Gastroesophageal sphincter (tissue), 4 donors: Measurements from ENCODE around the gene PLXDC2. TPM values are rescaled to one million over a fixed set of nuclear protein-coding genes. Genes with fewer than 3 reads are reported as not detected.
A peak's percentile ranks its signal among the peaks of the same experiment; 100 is the strongest.

Experiments
- ATAC-seq: fragments of 150-250 bp; one replicate; pipeline ENCODE4 v1.9.1; 2016; ENCODE audit warnings: mild to moderate bottlenecking, moderate library complexity
- H3K27ac ChIP-seq, 4 donors: fragments of 200-600 bp; sonication (generic) in 3 of 4; 1 replicate in 3 of 4; 2 replicates in 1 of 4; pipeline ENCODE4 v1.5.1; 2016 to 2019
- H3K27me3 ChIP-seq: fragments of 200-600 bp; sonication (generic); one replicate; pipeline ENCODE4 v1.5.1; 2019
- H3K36me3 ChIP-seq, 2 donors: fragments of 200-600 bp; sonication (generic); one replicate each; pipeline ENCODE4 v1.5.1; 2019; ENCODE audit warnings: control low read depth in 1 of 2
- H3K4me1 ChIP-seq, 3 donors: fragments of 200-600 bp; sonication (generic); 1 replicate in 2 of 3; 2 replicates in 1 of 3; pipeline ENCODE4 v1.5.1; 2016 to 2019; ENCODE audit warnings: control low read depth in 2 of 3
- H3K4me3 ChIP-seq, 2 donors: fragments of 200-600 bp; sonication (generic); one replicate each; pipeline ENCODE4 v1.5.1; 2019; ENCODE audit warnings: mild to moderate bottlenecking in 1 of 2, moderate library complexity in 1 of 2
- H3K9me3 ChIP-seq, 3 donors: fragments of 200-600 bp; sonication (generic); one replicate each; pipeline ENCODE4 v1.5.1; 2017 to 2019; ENCODE audit warnings: control low read depth in 2 of 3
- EP300 ChIP-seq: sonication (generic); formaldehyde crosslinking; IDR thresholded peaks from one replicate; pipeline ENCODE4 v1.6.1; 2017; ENCODE audit warnings: antibody characterized with exemption, mild to moderate bottlenecking
- POLR2A ChIP-seq, 2 donors: fragments of 450-650 bp; IDR thresholded peaks; one replicate each; pipeline ENCODE4 v1.6.1; 2017; ENCODE audit warnings: antibody characterized with exemption in 2 of 2, mild to moderate bottlenecking in 2 of 2, moderate library complexity in 1 of 2
- POLR2AphosphoS5 ChIP-seq: sonication (generic); formaldehyde crosslinking; IDR thresholded peaks from one replicate; pipeline ENCODE4 v1.6.1; 2017; ENCODE audit warnings: antibody characterized with exemption
- WGBS, 2 donors: methylation state at CpG; one replicate each; pipeline ENCODE4 v1.1.5; 2018; ENCODE audit warnings: low coverage in 1 of 2; 5-methylcytosine and 5-hydroxymethylcytosine counted together
- total RNA-seq, 4 donors: library from RNA; depleted of rRNA; stranded (reverse); fragments of >200 nt; gene quantifications; one replicate each; pipeline ENCODE4 v1.1.0, GENCODE V29; 2016
- TF ChIP-seq, protein P1 (sequence below), 4 experiments: fragments of 200-600 bp in 2 of 4; fragments of 450-650 bp in 2 of 4; sonication (generic) in 1 of 4; IDR thresholded peaks; one replicate each; pipeline ENCODE4 v1.5.1; 2017 to 2019; ENCODE audit warnings: antibody characterized with exemption in 4 of 4, mild to moderate bottlenecking in 2 of 4, moderate library complexity in 2 of 4

The PLXDC2 gene
- total RNA-seq, 4 donors from 2014 or later = 32.3 to 65.5 (median 50.5) TPM

DNA sequence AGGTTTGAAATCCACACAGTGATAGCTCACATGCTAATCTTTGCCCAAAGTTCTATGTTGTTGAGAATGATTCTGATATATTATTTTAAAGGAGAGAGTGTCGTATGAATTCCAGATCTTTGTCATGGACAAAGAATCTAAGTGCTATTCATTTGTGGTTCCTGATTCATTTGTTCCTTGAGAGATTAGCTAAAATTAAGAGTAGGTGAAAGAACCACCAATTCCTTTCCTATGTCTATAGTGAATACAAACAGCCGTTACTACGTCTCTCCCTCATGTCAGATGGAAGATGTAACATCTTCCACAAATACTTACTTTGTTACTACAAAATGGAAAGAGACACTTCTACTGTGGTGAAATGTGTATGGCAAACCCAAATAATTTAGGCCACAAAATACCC is 3.3 kb upstream of the PLXDC2 start:
- Histone ChIP-seq H3K4me3 (no peak overlapping the region), H3K9me3 (no peaks in the 10 kb centered on the region), H3K36me3 (no peaks in the 10 kb centered on the region), H3K27ac (no peak overlapping the region), H3K4me1 (peaks cover 0 to 7% (median 0%) of the 10 kb centered on the region in 3 donors), H3K27me3 (peaks cover 4% of the 10 kb centered on the region)
- TF ChIP-seq, protein P1, sequence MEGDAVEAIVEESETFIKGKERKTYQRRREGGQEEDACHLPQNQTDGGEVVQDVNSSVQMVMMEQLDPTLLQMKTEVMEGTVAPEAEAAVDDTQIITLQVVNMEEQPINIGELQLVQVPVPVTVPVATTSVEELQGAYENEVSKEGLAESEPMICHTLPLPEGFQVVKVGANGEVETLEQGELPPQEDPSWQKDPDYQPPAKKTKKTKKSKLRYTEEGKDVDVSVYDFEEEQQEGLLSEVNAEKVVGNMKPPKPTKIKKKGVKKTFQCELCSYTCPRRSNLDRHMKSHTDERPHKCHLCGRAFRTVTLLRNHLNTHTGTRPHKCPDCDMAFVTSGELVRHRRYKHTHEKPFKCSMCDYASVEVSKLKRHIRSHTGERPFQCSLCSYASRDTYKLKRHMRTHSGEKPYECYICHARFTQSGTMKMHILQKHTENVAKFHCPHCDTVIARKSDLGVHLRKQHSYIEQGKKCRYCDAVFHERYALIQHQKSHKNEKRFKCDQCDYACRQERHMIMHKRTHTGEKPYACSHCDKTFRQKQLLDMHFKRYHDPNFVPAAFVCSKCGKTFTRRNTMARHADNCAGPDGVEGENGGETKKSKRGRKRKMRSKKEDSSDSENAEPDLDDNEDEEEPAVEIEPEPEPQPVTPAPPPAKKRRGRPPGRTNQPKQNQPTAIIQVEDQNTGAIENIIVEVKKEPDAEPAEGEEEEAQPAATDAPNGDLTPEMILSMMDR (IDR thresholded peaks at IDR 0.05) = no peak
- TF ChIP-seq POLR2A (IDR thresholded peaks at IDR 0.05) (no peak), POLR2AphosphoS5 (no peak)
- 67 to 92% methylated on average over 3 of the region's 3 CpGs for WGBS, 2 donors
- no peak for ATAC-seq

DNA sequence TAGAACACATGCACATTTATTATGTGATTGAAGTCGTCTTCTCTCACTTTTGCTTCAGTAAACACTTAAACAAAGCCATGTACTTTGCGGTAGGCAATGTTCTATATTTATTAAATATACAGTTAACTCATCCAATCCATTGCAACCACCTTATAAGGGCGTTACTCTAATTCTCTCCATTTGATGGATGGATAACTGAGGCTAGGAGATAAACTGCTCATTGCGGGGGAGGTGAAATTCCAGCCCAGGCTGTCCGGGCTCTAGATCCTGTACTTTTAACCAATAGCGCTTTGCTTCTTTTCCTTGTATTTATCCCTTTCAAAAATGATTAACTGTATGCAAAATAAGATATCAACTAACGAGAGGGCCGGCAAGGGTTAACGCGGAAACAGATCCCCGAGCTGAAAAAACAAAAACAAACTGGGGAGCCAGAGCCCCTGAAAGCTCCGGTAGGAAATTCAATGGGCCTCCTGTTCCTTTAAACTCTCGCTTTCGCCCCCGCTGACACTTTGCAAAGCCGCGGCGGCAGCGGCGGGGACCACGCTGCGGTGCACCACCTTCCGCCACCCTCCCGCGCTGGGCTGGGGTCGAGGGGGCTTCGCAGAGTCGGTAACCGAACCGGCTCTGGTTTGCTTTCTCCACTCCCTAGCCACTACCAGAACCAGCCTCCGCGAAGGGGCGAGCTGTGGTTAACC is 1.0 kb upstream of the PLXDC2 start:
- peaks cover 4% of the 10 kb centered on the region for H3K27me3 ChIP-seq
- H3K9me3 ChIP-seq = no peaks in the 10 kb centered on the region
- peaks cover 0 to 26% (median 0%) of the 10 kb centered on the region in 3 donors for H3K4me1 ChIP-seq
- peak overlapping the region; percentile 65 to 94 (median 94) for H3K27ac ChIP-seq
- peak; percentile 7 for ATAC-seq
- no peaks in the 10 kb centered on the region for H3K36me3 ChIP-seq
- TF ChIP-seq, protein P1 (IDR thresholded peaks at IDR 0.05) = no peak
- no peak for TF ChIP-seq POLR2A (IDR thresholded peaks at IDR 0.05)
- TF ChIP-seq POLR2AphosphoS5 = no peak
- no peak for TF ChIP-seq EP300
- peak overlapping the region; percentile 86 to 88 for H3K4me3 ChIP-seq
- 1 to 2% methylated on average over 14 to 22 of the region's 33 CpGs for WGBS, 2 donors

DNA sequence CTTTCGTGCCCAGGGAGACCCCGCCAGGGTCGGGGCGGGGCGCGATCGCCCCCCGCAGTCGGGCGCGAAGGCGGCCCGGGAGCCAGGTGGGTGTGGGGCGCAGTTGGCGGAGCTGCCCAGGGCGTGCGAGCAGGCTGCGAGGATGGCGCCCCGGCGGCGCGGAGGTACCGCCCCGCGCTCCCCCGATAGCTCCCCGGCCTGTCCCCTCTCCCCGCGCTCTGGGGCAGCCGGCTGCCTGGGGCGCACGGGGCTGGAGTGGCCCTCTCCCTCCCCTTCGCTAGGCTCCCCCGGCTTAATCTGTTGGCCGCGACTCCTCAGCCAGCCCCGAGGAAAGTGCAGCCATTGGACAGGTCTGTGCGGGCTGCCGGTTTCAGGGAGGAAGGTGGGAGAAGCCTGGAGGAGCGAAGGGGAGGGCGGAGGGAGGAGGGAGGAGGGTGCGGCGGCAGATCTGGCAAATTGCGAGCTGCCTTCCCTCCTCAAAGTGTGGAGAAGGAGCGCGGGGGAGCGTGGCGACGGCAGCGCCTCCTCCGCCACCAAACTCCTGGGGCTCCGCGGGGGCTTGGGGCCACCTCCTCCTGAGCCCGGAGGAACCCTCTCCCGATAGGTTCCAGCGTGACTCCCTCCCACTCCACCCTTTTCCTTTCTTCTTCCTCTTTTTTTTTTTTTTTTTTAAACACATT is 361 bp upstream of the PLXDC2 start:
- H3K36me3 ChIP-seq = no peaks in the 10 kb centered on the region
- H3K9me3 ChIP-seq = no peaks in the 10 kb centered on the region
- 0% methylated on average over 3 to 12 of the region's 57 CpGs for WGBS, 2 donors

DNA sequence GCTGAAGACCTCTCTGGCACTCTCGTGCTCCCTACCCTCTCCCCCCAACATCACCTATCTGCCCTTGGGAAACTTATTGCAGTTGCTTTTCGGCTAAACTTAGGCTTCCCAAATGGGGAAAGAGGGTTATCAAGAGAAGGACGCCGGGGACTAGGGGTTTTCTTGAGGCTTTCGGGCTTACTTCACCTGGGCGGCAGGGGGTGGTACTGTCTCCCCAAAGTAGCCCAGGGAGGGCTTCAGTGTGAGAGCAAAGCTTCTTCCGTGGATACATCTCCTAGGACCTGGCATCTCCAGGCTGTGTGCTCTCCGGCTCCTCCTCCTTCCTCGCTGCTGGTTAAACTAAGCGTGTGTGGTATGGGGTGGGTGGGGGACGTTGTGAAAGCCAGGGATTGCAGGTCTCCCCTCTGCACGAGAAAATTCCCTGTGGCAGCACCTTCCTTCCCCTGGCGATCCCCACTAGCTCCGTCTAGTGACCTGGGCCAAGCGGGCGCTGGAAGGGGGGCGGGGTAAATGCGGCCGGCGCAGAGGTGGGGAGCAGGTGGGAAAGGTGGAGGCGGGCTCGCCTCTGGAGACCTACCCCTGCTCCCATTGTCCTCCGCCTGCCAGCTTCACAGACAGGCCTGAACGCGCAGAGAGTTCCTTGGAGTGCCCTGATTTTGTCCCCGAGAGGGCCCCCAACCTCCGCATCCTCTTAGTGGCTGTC is 1.1 kb downstream of the PLXDC2 start:
- TF ChIP-seq, protein P1 (IDR thresholded peaks at IDR 0.05) = peak in 2 of 4 experiments; percentile 8 to 37
- no peak for TF ChIP-seq EP300
- H3K36me3 ChIP-seq = no peaks in the 10 kb centered on the region
- H3K4me3 ChIP-seq = peak overlapping the region; percentile 86 to 88
- 0 to 10% methylated on average over 2 to 4 of the region's 27 CpGs for WGBS, 2 donors
- H3K9me3 ChIP-seq = no peaks in the 10 kb centered on the region
- peaks cover 4% of the 10 kb centered on the region for H3K27me3 ChIP-seq
- H3K27ac ChIP-seq = peak overlapping the region; percentile 47 to 94 (median 94)
- no peak for ATAC-seq
- peaks cover 0 to 33% (median 0%) of the 10 kb centered on the region in 3 donors for H3K4me1 ChIP-seq

More for the DNA sequence above, 361 bp upstream of the PLXDC2 start:
- H3K27ac ChIP-seq = peak overlapping the region; percentile 65 to 94 (median 94)
- peak overlapping the region; percentile 86 to 88 for H3K4me3 ChIP-seq
- H3K4me1 ChIP-seq = peaks cover 0 to 33% (median 0%) of the 10 kb centered on the region in 3 donors
- ATAC-seq = peak; percentile 80
- peaks cover 4% of the 10 kb centered on the region for H3K27me3 ChIP-seq
- TF ChIP-seq, protein P1 (IDR thresholded peaks at IDR 0.05) = peak in 2 of 4 experiments; percentile 9 to 12
- peak; percentile 27 to 28 for TF ChIP-seq POLR2A (IDR thresholded peaks at IDR 0.05)
- no peak for TF ChIP-seq EP300
- peak; percentile 47 for TF ChIP-seq POLR2AphosphoS5
